SK-N-SH treated with all-trans-retinoic acid at 6 μM for 48 hours (cell line): ENCODE results near the gene DGKH.

Experiments used
- ARNTL ChIP-seq: fragments of 450-650 bp; formaldehyde crosslinking; IDR thresholded peaks from 2 replicates; pipeline ENCODE4 v1.5.0; 2020; ENCODE audit warnings: low read depth, mild to moderate bottlenecking, moderate library complexity, borderline replicate concordance
- CSDC2 ChIP-seq: fragments of 250-450 bp; sonication (Bioruptor Pico); IDR thresholded peaks from 2 replicates; pipeline ENCODE4 v1.5.0; 2020; ENCODE audit warnings: mild to moderate bottlenecking, moderate library complexity
- GLIS3 ChIP-seq: fragments of 250-450 bp; sonication (Bioruptor Pico); IDR thresholded peaks from 2 replicates; pipeline ENCODE4 v1.5.0; 2020; ENCODE audit warnings: mild to moderate bottlenecking, moderate library complexity
- ISL1 ChIP-seq: fragments of 250-450 bp; sonication (Bioruptor Pico); IDR thresholded peaks from 2 replicates; pipeline ENCODE4 v2.1.2; 2022; ENCODE audit warnings: mild to moderate bottlenecking, moderate library complexity
- PATZ1 ChIP-seq: fragments of 250-450 bp; sonication (Bioruptor Pico); IDR thresholded peaks from 2 replicates; pipeline ENCODE4 v1.8.0; 2020; ENCODE audit warnings: mild to moderate bottlenecking, moderate library complexity, borderline replicate concordance
- RARB ChIP-seq: fragments of 250-450 bp; sonication (Bioruptor Pico); IDR thresholded peaks from 2 replicates; pipeline ENCODE4 v1.8.0; 2021; ENCODE audit warnings: mild to moderate bottlenecking, moderate library complexity
- ZFP30 ChIP-seq: fragments of 450-650 bp; formaldehyde crosslinking; IDR thresholded peaks from 2 replicates; pipeline ENCODE4 v1.5.0; 2022; ENCODE audit warnings: mild to moderate bottlenecking, moderate library complexity
- ZNF565 ChIP-seq: fragments of 450-650 bp; formaldehyde crosslinking; conservative IDR thresholded peaks from 2 replicates; pipeline ENCODE4 v1.5.0; 2020; ENCODE audit warnings: low read depth, mild to moderate bottlenecking, moderate library complexity
- ZNF70 ChIP-seq: fragments of 450-650 bp; formaldehyde crosslinking; IDR thresholded peaks from 2 replicates; pipeline ENCODE4 v1.5.0; 2020; ENCODE audit warnings: mild to moderate bottlenecking, moderate library complexity

DNA sequence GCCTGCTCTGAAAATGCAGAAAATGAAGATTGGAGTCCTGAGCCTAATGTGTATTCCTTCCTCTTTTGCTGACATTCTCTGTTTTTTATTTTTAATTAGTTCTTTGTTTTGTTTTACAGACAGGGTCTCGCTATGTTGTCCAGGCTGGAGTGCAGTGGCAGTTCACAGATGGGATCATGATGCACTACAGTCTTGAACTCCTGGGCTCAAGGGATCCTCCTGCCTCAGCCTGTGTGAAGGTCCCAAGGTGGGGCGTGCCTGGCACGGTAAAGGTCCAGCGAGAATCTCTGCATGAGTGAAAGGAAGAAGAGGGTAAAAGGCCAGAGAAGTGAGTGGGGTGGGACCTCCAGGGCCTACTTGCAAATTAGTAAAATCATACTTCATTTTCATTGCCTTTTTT lies 34.3 kb upstream of the DGKH start:
- TF ChIP-seq ZFP30, result no peak
- no peak for TF ChIP-seq ISL1
- TF ChIP-seq PATZ1, result no peak
- no peak for TF ChIP-seq GLIS3 (CRISPR knock-in tag)
- no peak for TF ChIP-seq ZNF70
- no peak for TF ChIP-seq RARB
- TF ChIP-seq ARNTL (CRISPR knock-in tag), result no peak
- TF ChIP-seq ZNF565 (CRISPR knock-in tag), result no peak
- no peak for TF ChIP-seq CSDC2 (CRISPR knock-in tag)
